Activated CD4-positive, alpha-beta T cell treated with anti-CD3 and anti-CD28 coated beads, Interleukin-2, amount 50 U/mL, for 4 hours (primary cell): Measurements from ENCODE around the gene PRDM1.
"Not testable (repeated sequence)": the region's sequence is repeated elsewhere in the genome, so short reads cannot be mapped to it uniquely, and the experiment has no call there.

ENCODE experiments used
- DNase-seq, 2 experiments: peaks; one replicate each; pipeline ENCODE4 v3.0.0-alpha.2; 2020

The PRDM1 gene

DNA sequence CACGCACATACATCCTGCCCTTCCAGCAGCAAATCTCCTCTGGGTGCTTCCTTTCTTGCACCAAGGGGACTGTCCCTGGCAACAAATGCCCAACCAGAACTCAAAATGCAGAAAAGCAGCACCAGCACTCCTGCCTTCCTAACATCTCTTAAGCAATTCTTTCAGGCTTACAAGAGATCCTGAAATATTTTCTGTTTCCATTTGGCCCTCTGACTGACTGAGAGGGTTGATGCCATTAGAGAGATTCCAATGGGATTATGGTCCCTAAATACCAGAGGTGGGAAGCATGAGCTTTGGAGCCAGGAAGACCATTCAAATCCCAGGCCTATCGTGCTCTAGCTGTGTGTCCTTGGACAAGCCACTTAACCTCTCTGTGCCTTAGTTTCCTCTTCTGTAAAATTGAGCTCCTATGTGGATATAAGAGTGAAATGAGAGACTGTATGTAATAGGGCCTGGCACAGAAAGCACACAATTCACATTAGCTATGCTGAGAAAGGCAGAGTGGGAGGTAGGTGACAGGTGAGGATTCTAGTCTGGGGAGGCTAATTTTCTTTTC, 56.8 kb downstream of the PRDM1 start:
- no peak for DNase-seq

DNA sequence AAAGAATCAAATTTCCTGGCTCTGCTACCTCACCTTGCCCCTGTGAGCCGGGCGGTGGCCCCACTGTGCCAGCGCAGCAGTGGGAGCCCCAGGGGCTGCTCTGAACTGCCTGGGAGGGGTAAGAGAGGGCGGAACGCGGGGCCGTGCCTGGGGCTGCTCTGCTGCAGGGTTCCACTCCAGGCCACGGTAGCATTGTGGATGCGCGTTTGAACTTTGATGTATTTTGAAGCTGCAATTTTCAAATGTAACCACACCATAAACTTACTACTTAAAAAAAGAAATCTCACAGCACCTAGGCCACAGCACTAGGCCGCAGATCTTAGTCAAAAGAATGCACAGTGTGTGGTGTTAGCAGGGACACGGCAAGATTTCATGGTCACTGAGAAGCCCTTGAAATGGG, 57.5 kb downstream of the PRDM1 start:
- DNase-seq = no peak

DNA sequence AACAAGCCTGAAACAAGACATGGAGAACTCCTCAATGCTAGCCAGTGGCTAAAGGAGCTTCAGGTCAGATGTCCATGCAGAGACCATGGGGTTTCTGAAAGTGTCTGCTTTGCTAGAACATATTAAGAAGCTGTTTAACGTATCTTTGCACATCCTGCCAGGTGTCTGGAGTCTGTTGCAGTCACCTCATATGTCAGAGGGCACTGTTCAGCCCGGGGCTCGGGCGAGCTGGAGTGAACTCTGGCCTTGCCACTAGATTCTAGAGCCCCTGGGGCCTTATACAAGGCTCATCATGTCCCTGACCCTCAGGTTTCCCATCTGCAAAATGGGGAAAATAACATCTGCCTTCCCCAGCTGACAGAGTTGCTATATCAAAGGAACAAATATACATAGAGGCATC, 59.0 kb downstream of the PRDM1 start:
- DNase-seq = no peak

DNA sequence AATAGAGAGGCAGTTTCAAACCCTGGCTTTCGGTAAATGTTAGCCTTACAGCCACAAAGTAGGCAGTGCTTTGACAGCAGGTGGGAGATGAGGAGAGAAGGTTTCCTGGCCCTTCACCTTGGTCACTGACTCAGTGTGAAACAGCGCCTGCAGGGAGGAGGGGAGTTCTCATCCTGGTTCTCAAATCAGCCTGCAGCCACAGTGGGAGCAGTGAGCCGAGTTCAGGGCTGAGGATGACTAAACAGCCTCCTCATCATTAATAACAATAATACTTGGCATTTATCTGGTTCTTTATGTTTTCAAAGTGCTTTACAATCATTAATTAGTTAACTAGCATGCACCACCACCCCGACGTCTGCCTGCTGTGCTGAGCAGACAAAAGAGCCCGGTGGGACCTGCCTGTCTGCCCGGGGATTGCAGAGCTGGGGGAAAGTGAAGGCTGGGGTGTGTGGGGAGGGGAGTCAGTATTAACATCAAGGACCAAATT, 59.6 kb downstream of the PRDM1 start:
- no peak for DNase-seq

DNA sequence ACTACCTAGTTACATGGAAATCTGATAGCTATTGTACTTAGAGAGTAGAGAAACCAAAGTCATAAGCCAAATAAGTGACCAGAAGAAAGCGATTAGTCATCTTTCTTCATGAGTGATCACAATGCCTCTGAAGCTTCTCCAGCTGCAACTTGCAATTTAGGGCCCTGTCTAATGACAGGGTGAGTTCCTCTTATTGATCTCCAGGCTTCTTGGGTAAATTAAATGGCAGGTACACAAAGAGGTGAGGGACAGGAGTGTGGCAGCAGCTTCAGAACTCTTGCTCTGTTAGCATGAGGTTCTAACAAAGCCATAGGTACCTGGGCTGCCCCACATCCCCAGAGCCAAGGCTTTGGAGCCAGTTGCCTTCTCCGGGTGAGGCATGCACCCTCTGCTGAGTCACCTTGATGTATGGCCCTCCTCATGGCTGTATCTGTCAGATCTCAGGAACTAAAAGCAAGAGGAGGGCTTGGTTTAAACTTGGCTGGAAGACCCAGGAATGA, 60.8 kb downstream of the PRDM1 start:
- DNase-seq = no peak

DNA sequence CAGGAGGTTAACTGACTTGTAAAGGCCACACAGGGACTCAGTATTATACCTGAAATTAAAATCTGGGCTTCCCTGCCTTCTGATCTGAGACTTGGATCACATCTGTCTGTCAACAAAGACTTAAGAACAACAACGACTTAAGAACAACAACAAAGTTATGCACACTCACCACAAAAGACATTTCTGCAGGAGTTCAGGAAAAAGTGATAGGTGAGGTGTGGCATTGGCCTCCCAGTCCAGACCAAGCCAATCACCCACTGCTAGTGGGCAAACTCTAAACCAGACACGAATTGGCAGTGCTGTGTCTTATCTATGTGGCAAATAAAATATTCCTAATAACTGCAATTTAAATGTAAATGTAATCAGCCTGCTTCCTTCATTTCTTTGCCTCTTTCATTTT, 61.3 kb downstream of the PRDM1 start:
- no peak for DNase-seq

DNA sequence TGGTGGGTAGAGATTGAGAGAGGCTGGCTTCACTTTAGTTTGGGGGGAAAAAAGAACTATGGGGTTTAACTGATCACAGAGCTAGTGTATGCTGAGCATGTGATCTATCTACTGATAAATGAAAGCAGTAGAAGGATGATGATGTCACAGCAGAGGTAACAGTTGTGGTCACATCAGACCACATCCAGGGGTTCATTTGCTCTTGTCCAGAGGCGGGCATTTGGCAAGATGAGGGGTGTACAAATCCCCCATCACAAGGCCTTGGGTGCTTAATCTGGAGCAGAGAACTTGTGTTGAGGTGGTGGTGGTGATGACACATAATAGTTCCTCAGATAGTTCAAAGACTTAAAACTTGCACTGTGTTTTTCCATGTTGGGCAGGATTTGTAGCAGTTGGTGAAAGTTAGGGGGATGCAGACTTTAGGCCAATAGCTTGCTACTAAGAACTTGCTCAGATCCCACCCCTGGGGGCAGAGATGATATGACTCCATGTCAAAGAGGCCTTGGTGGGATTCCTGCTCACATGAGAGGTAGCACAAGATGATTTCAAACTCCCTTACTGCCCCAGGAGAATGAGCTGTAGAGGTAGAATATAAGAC, 63.4 kb downstream of the PRDM1 start:
- DNase-seq = no peak

DNA sequence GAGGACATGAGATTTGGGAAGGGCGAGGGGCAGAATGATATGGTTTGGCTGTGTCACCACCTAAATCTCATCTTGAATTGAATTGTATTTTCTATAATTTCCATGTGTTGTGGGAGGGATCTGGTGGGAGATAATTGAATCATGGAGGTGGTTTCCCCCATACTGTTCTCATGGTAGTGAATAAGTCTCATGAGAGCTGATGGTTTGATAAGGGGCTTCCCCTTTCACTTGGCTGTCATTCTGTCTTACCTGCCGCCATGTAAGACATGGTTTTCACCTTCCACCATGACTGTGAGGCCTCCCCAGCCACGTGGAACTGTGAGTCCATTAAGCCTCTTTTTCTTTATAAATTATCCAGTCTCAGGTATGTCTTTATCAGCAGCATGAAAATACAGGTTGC, 66.3 kb downstream of the PRDM1 start:
- not testable (repeated sequence) for DNase-seq

DNA sequence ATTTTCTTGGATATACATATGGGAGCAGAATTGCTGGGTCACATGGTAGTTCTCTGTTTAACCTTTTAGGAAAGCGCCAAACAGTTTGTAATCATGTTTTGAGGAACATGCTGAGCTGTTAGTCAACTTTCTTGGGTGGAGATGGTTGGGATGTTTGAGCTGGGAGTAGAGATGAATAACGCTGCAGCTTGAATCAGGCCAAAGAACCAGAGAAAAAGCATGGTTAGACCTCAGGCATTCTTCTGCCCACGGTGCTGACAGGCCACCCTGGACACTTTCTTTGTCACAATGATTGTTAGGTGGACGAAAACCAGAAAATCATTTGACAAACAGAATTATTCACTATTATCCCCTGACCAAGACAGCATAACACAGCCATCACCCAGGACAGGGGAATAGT, 66.8 kb downstream of the PRDM1 start:
- DNase-seq = no peak

DNA sequence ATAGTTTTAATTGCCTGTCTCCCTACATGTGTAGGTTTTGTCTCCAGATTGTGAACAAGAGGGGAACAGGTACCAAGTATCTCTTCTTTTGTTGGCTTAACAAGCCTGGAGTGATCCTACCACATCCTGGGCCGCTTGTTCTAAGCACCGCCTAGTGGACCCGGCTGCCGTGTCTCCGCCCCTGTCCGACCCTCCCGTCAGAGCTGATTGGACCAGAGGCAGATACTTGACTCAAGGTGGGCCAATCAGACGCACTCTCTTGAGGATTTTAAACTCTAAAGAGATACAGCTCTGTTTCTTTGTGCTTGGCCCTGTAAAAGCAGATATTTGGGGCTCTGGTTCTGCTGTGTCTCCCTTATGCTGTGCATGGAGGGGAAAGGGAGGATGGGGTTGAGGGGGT, 68.2 kb downstream of the PRDM1 start:
- no peak for DNase-seq

DNA sequence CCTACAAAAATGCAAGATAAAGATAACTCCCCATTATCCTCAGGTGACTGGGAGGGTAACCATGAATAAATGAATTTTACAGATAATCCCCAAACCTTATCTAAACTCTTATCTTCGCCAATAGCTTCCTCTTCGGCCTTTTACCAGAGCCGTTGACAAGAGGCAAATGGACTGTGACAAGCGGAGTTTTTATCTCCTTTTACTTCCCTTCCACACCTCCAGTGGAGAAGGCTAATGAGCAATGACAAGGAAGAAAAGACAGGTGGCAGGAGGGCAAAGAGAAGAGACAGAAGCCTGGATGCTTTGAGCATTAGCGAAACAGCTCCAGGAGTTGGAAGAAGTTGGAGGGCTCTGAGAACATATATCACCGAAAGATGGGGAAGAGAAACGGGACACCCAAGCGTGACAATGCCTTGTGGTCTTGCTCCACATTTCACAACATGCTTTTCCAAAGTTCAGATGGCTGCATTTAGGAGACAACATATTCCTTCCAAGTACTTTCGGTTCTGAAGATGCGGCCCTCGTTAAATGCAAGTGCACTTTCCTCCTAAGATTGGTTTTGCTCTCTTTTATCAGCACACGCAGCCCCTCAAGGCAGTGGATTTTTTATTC, 69.2 kb downstream of the PRDM1 start:
- DNase-seq = no peak

DNA sequence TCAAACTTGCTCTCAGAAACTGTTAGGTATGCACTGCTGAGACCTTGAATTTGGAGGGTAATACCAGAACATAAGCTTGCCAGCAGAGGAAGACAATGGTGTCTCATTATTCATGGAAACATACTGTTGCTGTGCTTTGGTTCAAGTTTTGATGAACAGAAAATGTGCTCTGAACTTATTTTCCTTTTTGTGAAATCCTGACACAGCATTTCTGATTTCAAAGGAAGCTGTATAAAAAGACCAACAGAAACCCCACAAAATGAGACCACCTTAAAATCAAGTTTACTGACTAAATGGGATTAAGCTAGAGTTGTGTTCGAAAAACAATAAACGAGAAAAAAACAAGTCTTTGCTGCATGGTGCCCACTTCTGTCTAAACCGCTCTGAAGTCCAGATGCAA, 70.3 kb downstream of the PRDM1 start:
- no peak for DNase-seq

DNA sequence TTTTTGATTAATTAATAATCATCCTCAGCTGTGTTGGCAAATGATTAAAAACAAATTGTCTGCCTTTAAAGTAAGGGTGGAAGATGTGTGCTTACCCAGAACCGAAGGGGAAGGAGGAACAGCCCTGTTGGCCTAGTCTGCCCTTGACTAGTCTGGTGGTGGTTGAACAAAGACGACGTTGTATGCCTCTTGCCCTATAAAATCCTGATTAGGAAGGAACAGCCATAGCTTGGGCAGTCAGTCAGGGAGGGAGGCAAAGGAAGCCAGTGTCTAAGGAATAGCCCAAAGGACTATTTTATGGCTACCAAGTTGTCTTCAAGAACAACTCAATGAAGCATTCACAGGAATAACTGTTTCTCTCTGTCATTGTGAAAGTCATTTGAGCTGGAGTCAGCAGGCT, 70.7 kb downstream of the PRDM1 start:
- DNase-seq = no peak

DNA sequence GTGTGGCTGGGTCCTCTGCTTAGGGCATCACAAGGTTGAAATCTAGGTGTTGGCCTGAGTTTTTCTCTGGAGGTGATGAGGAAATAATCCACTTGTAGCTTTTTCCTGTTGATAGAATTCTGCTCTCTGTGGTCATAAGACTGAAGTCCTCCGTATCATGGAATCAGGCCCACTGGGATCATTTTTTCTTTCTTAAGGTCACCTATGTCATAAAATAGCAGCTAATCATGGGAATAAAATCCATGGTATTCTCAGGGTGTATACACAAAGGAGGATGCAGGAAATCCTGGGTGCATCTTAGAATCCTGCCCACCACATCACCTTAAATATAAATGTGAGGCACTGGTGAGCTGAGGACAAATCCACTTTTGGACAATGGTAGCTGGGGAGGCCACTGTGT, 72.7 kb downstream of the PRDM1 start:
- no peak for DNase-seq
